Keratinocyte (primary cell): Measurements from ENCODE around the gene CREB3L2.

Source experiments
- CTCF ChIP-seq, 3 experiments: IDR thresholded peaks in 1 of 3; conservative IDR thresholded peaks in 1 of 3; optimal IDR thresholded peaks in 1 of 3; 2 replicates in 2 of 3; 3 replicates in 1 of 3; pipeline versions ENCODE3 to v1.5.1; 2011; ENCODE audit warnings: low read length in 3 of 3, mild to moderate bottlenecking in 3 of 3, moderate library complexity in 2 of 3, control low read depth in 1 of 3, inconsistent platforms in 1 of 3; ENCODE audit not compliant: insufficient read depth in 2 of 3; ENCODE audit errors: extremely low read depth in 1 of 3
- EZH2 ChIP-seq: IDR thresholded peaks from one replicate; pipeline ENCODE4 v1.6.1; 2012; ENCODE audit warnings: inconsistent platforms, mild to moderate bottlenecking, low read length, moderate library complexity

GRCh38 chr7:137966641-137967142, 35.2 kb downstream of the CREB3L2 start:
- no peak for TF ChIP-seq CTCF (optimal IDR thresholded peaks at IDR 0.05 in 1 of 3, IDR thresholded peaks at IDR 0.05 in 1 of 3, conservative IDR thresholded peaks at IDR 0.05 in 1 of 3; ENCODE audit: extremely low read depth in 1 of 3, insufficient read depth in 2 of 3, low read length in 3 of 3)
- no peak for TF ChIP-seq EZH2
